Keratinocyte (primary cell): ENCODE measurements around the gene FXN. TPM values are rescaled to one million over a fixed set of nuclear protein-coding genes. Genes with fewer than 3 reads are reported as not detected.

ENCODE experiments used
- DNase-seq: peaks from one replicate; pipeline ENCODE4 v3.0.0-alpha.2; 2011; ENCODE audit warnings: low read depth, missing footprints, low spot score
- FAIRE-seq: peaks from 2 replicates; lab custom pipeline; 2011; peaks lifted over from hg19 to GRCh38; lab: Jason Lieb, UNC
- H2AFZ ChIP-seq: 2 replicates; pipeline ENCODE4 v1.6.0; 2012; ENCODE audit warnings: low read length, control low read depth, inconsistent platforms; ENCODE audit not compliant: control insufficient read depth
- H3K27ac ChIP-seq: 2 replicates; pipeline ENCODE4 v1.5.1; 2011; ENCODE audit warnings: low read length; ENCODE audit not compliant: control insufficient read depth, insufficient read depth
- H3K27me3 ChIP-seq: 3 replicates; pipeline ENCODE4 v1.6.0; 2011; ENCODE audit warnings: low read length; ENCODE audit not compliant: control insufficient read depth, insufficient read depth; ENCODE audit errors: extremely low read depth
- H3K36me3 ChIP-seq, 2 experiments: 2 replicates in 1 of 2; 3 replicates in 1 of 2; pipeline ENCODE4 v1.5.1; 2011; ENCODE audit warnings: low read length in 2 of 2, mild to moderate bottlenecking in 1 of 2; ENCODE audit not compliant: control insufficient read depth in 2 of 2, insufficient read depth in 2 of 2; ENCODE audit errors: extremely low read depth in 1 of 2
- H3K4me1 ChIP-seq: 3 replicates; pipeline ENCODE4 v1.5.1; 2011; ENCODE audit warnings: low read length; ENCODE audit not compliant: control insufficient read depth, insufficient read depth; ENCODE audit errors: extremely low read depth
- H3K4me2 ChIP-seq: 3 replicates; pipeline ENCODE4 v1.6.0; 2011; ENCODE audit warnings: low read depth, low read length; ENCODE audit not compliant: control insufficient read depth, insufficient read depth; ENCODE audit errors: extremely low read depth
- H3K4me3 ChIP-seq, 3 experiments: fragments of 200-600 bp in 1 of 3; sonication (generic) in 1 of 3; 2 replicates in 2 of 3; 3 replicates in 1 of 3; pipeline ENCODE4 v1.5.1; 2011 to 2016; ENCODE audit warnings: low read length in 3 of 3, mild to moderate bottlenecking in 3 of 3, control low read depth in 2 of 3, inconsistent platforms in 1 of 3, low read depth in 1 of 3, mixed read lengths in 1 of 3, mixed run types in 1 of 3, moderate library complexity in 1 of 3; ENCODE audit not compliant: control insufficient read depth in 2 of 3, insufficient read depth in 2 of 3; ENCODE audit errors: extremely low read depth in 1 of 3
- H3K79me2 ChIP-seq: 2 replicates; pipeline ENCODE4 v1.6.0; 2012; ENCODE audit warnings: low read length; ENCODE audit not compliant: control insufficient read depth, insufficient read depth
- H3K9ac ChIP-seq: 3 replicates; pipeline ENCODE4 v1.6.0; 2011; ENCODE audit warnings: low read length; ENCODE audit not compliant: control insufficient read depth, insufficient read depth; ENCODE audit errors: extremely low read depth
- H3K9me1 ChIP-seq: 3 replicates; pipeline ENCODE4 v1.6.0; 2011; ENCODE audit warnings: low read length; ENCODE audit not compliant: control insufficient read depth, insufficient read depth; ENCODE audit errors: extremely low read depth
- H3K9me3 ChIP-seq: 2 replicates; pipeline ENCODE4 v1.5.1; 2012; ENCODE audit warnings: low read depth, low read length; ENCODE audit not compliant: control insufficient read depth
- H4K20me1 ChIP-seq: 3 replicates; pipeline ENCODE4 v1.6.0; 2011; ENCODE audit warnings: low read length; ENCODE audit not compliant: control insufficient read depth, insufficient read depth; ENCODE audit errors: extremely low read depth
- CTCF ChIP-seq, 3 experiments: IDR thresholded peaks in 1 of 3; conservative IDR thresholded peaks in 1 of 3; optimal IDR thresholded peaks in 1 of 3; 2 replicates in 2 of 3; 3 replicates in 1 of 3; pipeline versions ENCODE3 to v1.5.1; 2011; ENCODE audit warnings: low read length in 3 of 3, mild to moderate bottlenecking in 3 of 3, moderate library complexity in 2 of 3, control low read depth in 1 of 3, inconsistent platforms in 1 of 3; ENCODE audit not compliant: insufficient read depth in 2 of 3; ENCODE audit errors: extremely low read depth in 1 of 3
- EZH2 ChIP-seq: IDR thresholded peaks from one replicate; pipeline ENCODE4 v1.6.1; 2012; ENCODE audit warnings: inconsistent platforms, mild to moderate bottlenecking, low read length, moderate library complexity
- dilution Hi-C: fragments of 300-500 bp; cut with MboI; formaldehyde crosslinking; loops from one replicate; pipeline ENCODE4 v1.7.0; 2020; ENCODE audit warnings: low sequenced_read_pairs; ENCODE audit not compliant: extremely low pct_ligation_motif_present
- polyA plus RNA-seq, 5 experiments: library from polyadenylated mRNA; depleted of rRNA in 3 of 5; stranded (reverse) in 3 of 5; stranded (forward) in 1 of 5; unstranded in 1 of 5; fragments of >200 nt; gene quantifications; 1 replicate in 1 of 5; 2 replicates in 3 of 5; 3 replicates in 1 of 5; pipeline versions ENCODE4 v1.2.1 to v1.2.3, GENCODE V29; 2011 to 2012; ENCODE audit warnings: missing spikeins in 2 of 5, low read depth in 1 of 5, low replicate concordance in 1 of 5

FXN gene
- polyA plus RNA-seq, 1 donor (not counting 4 experiments of a cell fraction or from before 2014, with no cell fraction given), result 24.3 TPM

GRCh38 chr9:69040646-69041045, 5.1 kb downstream of the FXN start:
- Histone ChIP-seq H3K36me3 (no peaks in the 10 kb centered on the region), H3K79me2 (peaks cover 55% of the 10 kb centered on the region), H2AFZ (no peak overlapping the region), H3K9ac (no peak overlapping the region), H3K4me1 (peaks cover 3% of the 10 kb centered on the region), H3K4me3 (no peak overlapping the region), H3K27ac (no peak overlapping the region), H3K9me1 (no peaks in the 10 kb centered on the region), H3K9me3 (no peaks in the 10 kb centered on the region), H3K4me2 (no peak overlapping the region), H3K27me3 (no peaks in the 10 kb centered on the region), H4K20me1 (no peaks in the 10 kb centered on the region)
- DNase-seq (no peak), FAIRE-seq (no peak)
- TF ChIP-seq CTCF (optimal IDR thresholded peaks at IDR 0.05 in 1 of 3, IDR thresholded peaks at IDR 0.05 in 1 of 3, conservative IDR thresholded peaks at IDR 0.05 in 1 of 3; ENCODE audit: extremely low read depth in 1 of 3, insufficient read depth in 2 of 3, low read length in 3 of 3), result no peak
- TF ChIP-seq EZH2, result no peak
- dilution Hi-C loops, result no loop called here

GRCh38 chr9:69044240-69045219, 9.0 kb downstream of the FXN start:
- Histone ChIP-seq H3K27me3 (no peaks in the 10 kb centered on the region), H3K79me2 (peaks cover 29% of the 10 kb centered on the region), H3K9me3 (no peaks in the 10 kb centered on the region), H3K4me3 (no peak overlapping the region), H4K20me1 (no peaks in the 10 kb centered on the region), H3K9ac (no peak overlapping the region), H3K27ac (no peak overlapping the region), H3K9me1 (no peaks in the 10 kb centered on the region), H2AFZ (no peak overlapping the region), H3K36me3 (peaks cover 9 to 11% of the 10 kb centered on the region in 2 experiments), H3K4me1 (no peaks in the 10 kb centered on the region), H3K4me2 (no peak overlapping the region)
- dilution Hi-C loops, result no loop called here
- DNase-seq, result no peak
- TF ChIP-seq EZH2 (no peak), CTCF (optimal IDR thresholded peaks at IDR 0.05 in 1 of 3, IDR thresholded peaks at IDR 0.05 in 1 of 3, conservative IDR thresholded peaks at IDR 0.05 in 1 of 3; ENCODE audit: extremely low read depth in 1 of 3, insufficient read depth in 2 of 3, low read length in 3 of 3) (no peak)
- FAIRE-seq, result no peak
